ENCODE data around the gene SLC22A12.

Gene SLC22A12

GRCh38 chr11:64642418-64642735 lies 51.4 kb downstream of the SLC22A12 start:
- Histone ChIP-seq H3K4me2 (ENCODE audit: low read length) (no peak overlapping the region), H3K27ac (no peak overlapping the region), H3K9ac (no peak overlapping the region), H2AFZ (no peak overlapping the region), H3K36me3 (ENCODE audit: control insufficient read depth, insufficient read depth, low read length) (no peaks in the 10 kb centered on the region), H3K4me1 (no peaks in the 10 kb centered on the region), H3K9me3 (ENCODE audit: control insufficient read depth, low read length) (no peaks in the 10 kb centered on the region), H3K79me2 (no peaks in the 10 kb centered on the region), H3K27me3 (ENCODE audit: control insufficient read depth, insufficient read depth, low read length) (no peaks in the 10 kb centered on the region), H3K4me3 (ENCODE audit: low read depth, low read length) (no peak overlapping the region)
- TF ChIP-seq CTCF (IDR thresholded peaks at IDR 0.05), result no peak

GRCh38 chr11:64642871-64643255 lies 51.8 kb downstream of the SLC22A12 start:
- Histone ChIP-seq H3K27me3 (ENCODE audit: control insufficient read depth, insufficient read depth, low read length) (no peaks in the 10 kb centered on the region), H3K9ac (no peak overlapping the region), H3K79me2 (no peaks in the 10 kb centered on the region), H3K4me2 (ENCODE audit: low read length) (no peak overlapping the region), H3K4me1 (no peaks in the 10 kb centered on the region), H3K36me3 (ENCODE audit: control insufficient read depth, insufficient read depth, low read length) (no peaks in the 10 kb centered on the region), H3K27ac (no peak overlapping the region), H3K4me3 (ENCODE audit: low read depth, low read length) (no peak overlapping the region), H3K9me3 (ENCODE audit: control insufficient read depth, low read length) (no peaks in the 10 kb centered on the region), H2AFZ (no peak overlapping the region)
- no peak for TF ChIP-seq CTCF (IDR thresholded peaks at IDR 0.05)

DNA sequence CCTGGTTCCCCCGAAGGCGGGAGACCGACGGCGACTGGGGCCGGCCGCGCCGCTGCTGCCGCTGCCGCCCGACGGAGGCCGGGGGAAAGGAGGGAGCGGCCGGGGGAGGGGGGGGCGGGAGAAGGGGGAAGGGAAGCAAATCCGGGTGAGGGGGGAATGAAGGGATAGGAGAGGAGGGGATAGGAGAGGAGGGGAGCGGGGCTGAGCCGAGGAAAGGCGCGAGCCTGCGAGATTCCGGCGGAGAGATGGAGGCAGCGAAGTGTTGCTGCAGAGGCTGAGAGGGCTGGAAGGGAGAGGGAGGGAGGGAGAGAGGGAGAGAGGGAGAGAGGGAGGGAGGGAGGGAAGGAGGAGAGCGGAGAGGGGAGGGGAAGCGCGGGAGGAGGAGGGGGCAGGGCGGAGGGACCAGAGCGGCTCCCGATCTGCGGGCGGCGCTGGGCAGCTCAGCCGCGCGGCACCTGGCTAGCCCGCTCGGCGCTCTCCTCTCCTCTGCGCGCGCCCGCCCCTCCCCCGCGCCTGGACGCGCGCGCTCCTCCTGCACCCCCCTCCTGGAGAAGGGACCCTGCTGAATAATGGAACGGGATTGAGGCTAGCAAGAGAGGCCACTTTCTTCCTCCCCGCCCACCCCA lies 52.3 kb downstream of the SLC22A12 start:
- Histone ChIP-seq H3K4me2 (ENCODE audit: low read length) (no peak overlapping the region), H3K4me3 (ENCODE audit: low read depth, low read length) (no peak overlapping the region), H3K4me1 (no peaks in the 10 kb centered on the region), H3K9ac (no peak overlapping the region), H3K27me3 (ENCODE audit: control insufficient read depth, insufficient read depth, low read length) (no peaks in the 10 kb centered on the region), H3K9me3 (ENCODE audit: control insufficient read depth, low read length) (no peaks in the 10 kb centered on the region), H3K27ac (no peak overlapping the region), H3K36me3 (ENCODE audit: control insufficient read depth, insufficient read depth, low read length) (no peaks in the 10 kb centered on the region), H3K79me2 (no peaks in the 10 kb centered on the region), H2AFZ (no peak overlapping the region)
- no peak for TF ChIP-seq CTCF (IDR thresholded peaks at IDR 0.05)

DNA sequence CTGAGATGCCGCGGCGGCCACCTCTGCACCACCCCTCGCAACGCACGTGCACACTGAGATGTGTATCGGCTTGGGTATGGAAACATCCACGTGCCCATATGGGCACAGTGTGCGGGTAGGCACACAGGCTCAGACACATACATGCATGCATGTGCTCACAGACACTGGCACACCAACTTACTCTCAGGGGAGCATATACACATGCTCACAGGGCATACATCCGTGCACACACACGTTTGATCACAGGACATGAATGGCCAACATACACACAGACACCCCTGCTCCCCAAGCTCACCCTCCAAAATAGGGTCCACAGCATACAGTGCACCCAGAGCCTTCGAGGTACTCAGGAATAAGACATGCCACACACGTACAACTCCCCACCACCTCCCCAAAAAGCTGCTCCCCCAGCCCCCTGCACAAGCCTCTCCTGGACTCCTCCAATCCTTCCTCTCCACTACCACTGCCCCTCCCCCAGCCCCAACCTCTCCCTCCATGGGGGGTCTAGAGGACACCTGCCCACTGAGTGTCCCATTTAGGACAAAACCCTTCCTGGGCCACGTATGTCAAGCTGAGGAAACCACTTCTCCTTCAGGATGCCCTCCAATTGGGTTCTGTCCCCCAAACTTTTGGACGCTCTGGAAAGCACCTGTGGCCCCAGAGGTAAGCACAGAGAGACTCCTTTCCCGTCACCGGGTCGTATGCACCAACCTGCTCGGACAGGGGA lies 53.1 kb downstream of the SLC22A12 start:
- no peaks in the 10 kb centered on the region for H3K27me3 ChIP-seq (ENCODE audit: control insufficient read depth, insufficient read depth, low read length)
- TF ChIP-seq CTCF (IDR thresholded peaks at IDR 0.05), result no peak
- H3K4me1 ChIP-seq, result no peaks in the 10 kb centered on the region
- no peak overlapping the region for H3K9ac ChIP-seq
- no peak overlapping the region for H3K4me2 ChIP-seq (ENCODE audit: low read length)
- H3K4me3 ChIP-seq (ENCODE audit: low read depth, low read length), result no peak overlapping the region
- no peak overlapping the region for H2AFZ ChIP-seq
- no peak overlapping the region for H3K27ac ChIP-seq
- no peaks in the 10 kb centered on the region for H3K9me3 ChIP-seq (ENCODE audit: control insufficient read depth, low read length)
- no peaks in the 10 kb centered on the region for H3K79me2 ChIP-seq
- H3K36me3 ChIP-seq (ENCODE audit: control insufficient read depth, insufficient read depth, low read length), result no peaks in the 10 kb centered on the region

Measured in parathyroid adenoma (tissue), 2 donors.